Trophoblast cell (in vitro differentiated cells and primary cell): ENCODE data around the gene UACA.
"Not testable (repeated sequence)": the region's sequence is repeated elsewhere in the genome, so short reads cannot be mapped to it uniquely, and the experiment has no call there.

Experiments
- DNase-seq, 2 donors: peaks; one replicate each; pipeline ENCODE4 v3.0.0-alpha.2; 2016
- H2AFZ ChIP-seq: 2 replicates; pipeline ENCODE4 v1.6.1; 2013; ENCODE audit warnings: low read length, moderate library complexity, mild to moderate bottlenecking; ENCODE audit not compliant: insufficient read depth, poor library complexity
- H2AK5ac ChIP-seq: 2 replicates; pipeline ENCODE4 v1.6.1; 2013; ENCODE audit warnings: mild to moderate bottlenecking, low read length
- H2BK120ac ChIP-seq: 2 replicates; pipeline ENCODE4 v1.6.1; 2013; ENCODE audit warnings: low read length, mild to moderate bottlenecking, moderate library complexity; ENCODE audit not compliant: insufficient read depth, poor library complexity
- H2BK12ac ChIP-seq: 2 replicates; pipeline ENCODE4 v1.6.1; 2013; ENCODE audit warnings: mild to moderate bottlenecking, low read length, moderate library complexity
- H2BK5ac ChIP-seq: 2 replicates; pipeline ENCODE4 v1.6.1; 2013; ENCODE audit warnings: low read length, low read depth, moderate library complexity, mild to moderate bottlenecking; ENCODE audit not compliant: poor library complexity
- H3K14ac ChIP-seq: 2 replicates; pipeline ENCODE4 v1.6.1; 2013; ENCODE audit warnings: mild to moderate bottlenecking, low read length
- H3K18ac ChIP-seq: 2 replicates; pipeline ENCODE4 v1.6.1; 2013; ENCODE audit warnings: mild to moderate bottlenecking, low read length
- H3K23ac ChIP-seq: 2 replicates; pipeline ENCODE4 v1.6.1; 2013; ENCODE audit warnings: low read length
- H3K27ac ChIP-seq: 2 replicates; pipeline ENCODE4 v1.5.1; 2013; ENCODE audit warnings: low read depth, mild to moderate bottlenecking, inconsistent platforms, low read length, moderate library complexity
- H3K27me3 ChIP-seq: 2 replicates; pipeline ENCODE4 v1.6.1; 2013; ENCODE audit warnings: inconsistent platforms, mild to moderate bottlenecking, low read length, moderate library complexity; ENCODE audit not compliant: insufficient read depth
- H3K36me3 ChIP-seq, 2 experiments: 1 replicate in 1 of 2; 2 replicates in 1 of 2; pipeline ENCODE4 v1.6.1; 2013; ENCODE audit warnings: low read length in 2 of 2, mild to moderate bottlenecking in 2 of 2, moderate library complexity in 1 of 2; ENCODE audit not compliant: insufficient read depth in 2 of 2, control insufficient read depth in 1 of 2
- H3K4ac ChIP-seq: 2 replicates; pipeline ENCODE4 v1.6.1; 2013; ENCODE audit warnings: low read depth, mild to moderate bottlenecking, low read length, moderate library complexity
- H3K4me1 ChIP-seq, 2 experiments: 1 replicate in 1 of 2; 2 replicates in 1 of 2; pipeline ENCODE4 v1.6.1; 2013; ENCODE audit warnings: low read length in 2 of 2, mild to moderate bottlenecking in 2 of 2, moderate library complexity in 1 of 2; ENCODE audit not compliant: insufficient read depth in 2 of 2, control insufficient read depth in 1 of 2
- H3K4me2 ChIP-seq: 2 replicates; pipeline ENCODE4 v1.6.1; 2013; ENCODE audit warnings: inconsistent platforms, mild to moderate bottlenecking, low read length, moderate library complexity
- H3K4me3 ChIP-seq: 2 replicates; pipeline ENCODE4 v1.5.1; 2013; ENCODE audit warnings: mild to moderate bottlenecking, low read depth, low read length, inconsistent platforms
- H3K79me1 ChIP-seq: one replicate; pipeline ENCODE4 v1.6.1; 2013; ENCODE audit warnings: low read length
- H3K79me2 ChIP-seq: 2 replicates; pipeline ENCODE4 v1.6.1; 2013; ENCODE audit warnings: low read length, mild to moderate bottlenecking; ENCODE audit not compliant: control insufficient read depth, insufficient read depth, poor library complexity
- H3K9ac ChIP-seq: 2 replicates; pipeline ENCODE4 v1.6.1; 2013; ENCODE audit warnings: mild to moderate bottlenecking, low read length
- H3K9me3 ChIP-seq: 2 replicates; pipeline ENCODE4 v1.6.1; 2013; ENCODE audit warnings: low read depth, mild to moderate bottlenecking, control low read depth, inconsistent platforms, low read length; ENCODE audit not compliant: insufficient read depth
- H4K12ac ChIP-seq: 2 replicates; pipeline ENCODE4 v1.6.1; 2013; ENCODE audit warnings: low read depth, mild to moderate bottlenecking, low read length, moderate library complexity
- H4K8ac ChIP-seq: 2 replicates; pipeline ENCODE4 v1.6.1; 2013; ENCODE audit warnings: low read depth, mild to moderate bottlenecking, low read length, moderate library complexity
- H4K91ac ChIP-seq: one replicate; pipeline ENCODE4 v1.6.1; 2013; ENCODE audit warnings: low read depth, mild to moderate bottlenecking, low read length, moderate library complexity
- WGBS: extraction: QIAGEN DNeasy Blood & Tissue Kit; methylation state at CpG from one replicate; pipeline ENCODE4 v1.1.7; 2013; ENCODE audit warnings: missing lambda C conversion rate; ENCODE audit not compliant: insufficient read length, insufficient coverage; ENCODE audit errors: extremely low coverage; 5-methylcytosine and 5-hydroxymethylcytosine counted together

The UACA gene

DNA sequence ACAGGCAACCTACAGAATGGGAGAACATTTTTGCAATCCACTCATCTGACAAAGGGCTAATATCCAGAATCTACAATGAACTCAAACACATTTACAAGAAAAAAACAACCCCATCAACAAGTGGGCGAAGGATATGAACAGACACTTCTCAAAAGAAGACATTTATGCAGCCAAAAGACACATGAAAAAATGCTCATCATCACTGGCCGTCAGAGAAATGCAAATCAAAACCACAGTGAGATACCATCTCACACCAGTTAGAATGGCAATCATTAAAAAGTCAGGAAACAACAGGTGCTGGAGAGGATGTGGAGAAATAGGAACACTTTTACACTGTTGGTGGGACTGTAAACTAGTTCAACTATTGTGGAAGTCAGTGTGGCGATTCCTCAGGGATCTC, 100.3 kb downstream of the UACA start:
- not testable (repeated sequence) for H3K36me3 ChIP-seq, H3K9ac ChIP-seq, H3K79me1 ChIP-seq, H2AK5ac ChIP-seq, H2BK12ac ChIP-seq, H3K27me3 ChIP-seq, H2AFZ ChIP-seq, H3K4me2 ChIP-seq, H3K79me2 ChIP-seq, H2BK5ac ChIP-seq, H3K27ac ChIP-seq, H3K4me1 ChIP-seq, H4K91ac ChIP-seq, H2BK120ac ChIP-seq, H3K4ac ChIP-seq, DNase-seq, H3K4me3 ChIP-seq, H3K9me3 ChIP-seq, H4K8ac ChIP-seq, H4K12ac ChIP-seq, H3K23ac ChIP-seq, H3K18ac ChIP-seq, H3K14ac ChIP-seq
- WGBS, result no CpG with 5 or more reads among the region's 3 CpGs

DNA sequence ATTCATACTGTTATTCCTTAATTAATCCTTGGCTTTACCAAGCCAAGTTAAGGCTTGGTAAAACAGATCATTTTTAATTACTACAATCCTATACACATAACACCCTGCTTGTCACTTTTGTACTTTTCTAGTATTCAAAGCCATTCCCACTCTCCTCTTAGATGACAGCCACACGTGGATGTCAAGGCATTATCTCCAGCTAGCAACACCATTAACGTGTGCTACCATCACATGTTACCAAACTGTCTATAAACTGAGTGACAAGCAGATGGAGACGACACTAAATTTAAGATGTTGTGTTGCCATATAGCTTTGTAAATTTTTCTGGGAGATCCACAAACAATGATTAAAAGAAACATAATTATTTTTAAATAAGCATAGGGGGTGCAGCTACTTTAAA, 103.7 kb downstream of the UACA start:
- Histone ChIP-seq H3K23ac (no peak overlapping the region), H2BK120ac (no peak overlapping the region), H2BK12ac (no peak overlapping the region), H4K91ac (no peak overlapping the region), H4K8ac (no peak overlapping the region), H3K4me2 (no peak overlapping the region), H3K79me2 (no peaks in the 10 kb centered on the region), H2AK5ac (no peak overlapping the region), H3K4me3 (no peak overlapping the region), H3K18ac (no peak overlapping the region), H4K12ac (no peak overlapping the region), H2BK5ac (no peak overlapping the region), H3K4me1 (no peaks in the 10 kb centered on the region), H3K79me1 (no peaks in the 10 kb centered on the region), H2AFZ (no peak overlapping the region), H3K27ac (no peak overlapping the region), H3K14ac (no peak overlapping the region), H3K9ac (no peak overlapping the region), H3K36me3 (peaks cover 0 to 2% of the 10 kb centered on the region in 2 experiments), H3K4ac (no peak overlapping the region), H3K27me3 (no peaks in the 10 kb centered on the region), H3K9me3 (no peaks in the 10 kb centered on the region)
- no CpG with 5 or more reads among the region's 3 CpGs for WGBS
- no peak for DNase-seq

GRCh38 chr15:70658641-70659040, 104.7 kb downstream of the UACA start:
- Histone ChIP-seq H2AFZ (no peak overlapping the region), H2BK5ac (no peak overlapping the region), H3K4me2 (no peak overlapping the region), H3K79me2 (no peaks in the 10 kb centered on the region), H2AK5ac (no peak overlapping the region), H3K9ac (no peak overlapping the region), H3K36me3 (no peaks in the 10 kb centered on the region), H3K27me3 (no peaks in the 10 kb centered on the region), H2BK12ac (no peak overlapping the region), H3K4me1 (no peaks in the 10 kb centered on the region), H3K23ac (no peak overlapping the region), H2BK120ac (no peak overlapping the region), H3K14ac (no peak overlapping the region), H3K18ac (no peak overlapping the region), H3K79me1 (no peaks in the 10 kb centered on the region), H4K91ac (no peak overlapping the region), H4K12ac (no peak overlapping the region), H3K9me3 (no peaks in the 10 kb centered on the region), H4K8ac (no peak overlapping the region), H3K4ac (no peak overlapping the region), H3K4me3 (no peak overlapping the region), H3K27ac (no peak overlapping the region)
- WGBS, result no CpG with 5 or more reads among the region's 3 CpGs
- DNase-seq, result no peak

DNA sequence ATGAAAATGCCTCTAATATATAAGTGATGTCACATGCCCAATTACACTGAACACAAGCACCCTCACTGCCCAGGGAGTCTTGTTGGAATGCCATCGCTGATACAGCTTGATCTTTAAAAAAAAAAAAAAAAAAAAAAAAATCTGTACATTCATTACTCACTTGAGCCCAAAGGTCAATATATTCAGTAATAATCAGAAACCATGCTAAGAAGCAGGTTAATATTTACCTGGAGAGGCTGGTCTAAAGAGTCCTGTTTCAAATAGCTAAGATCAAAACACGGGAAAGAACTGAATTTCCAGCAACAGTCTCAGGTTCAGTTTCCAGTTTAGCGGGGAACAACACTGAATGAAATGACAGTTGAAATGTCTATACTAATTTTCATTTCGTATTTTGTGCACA, 109.9 kb downstream of the UACA start:
- no peak overlapping the region for H3K14ac ChIP-seq
- no peak overlapping the region for H2BK5ac ChIP-seq
- H3K36me3 ChIP-seq, result no peaks in the 10 kb centered on the region
- no peak overlapping the region for H3K9ac ChIP-seq
- H3K79me2 ChIP-seq, result no peaks in the 10 kb centered on the region
- H3K4me1 ChIP-seq, result no peaks in the 10 kb centered on the region
- H3K4ac ChIP-seq, result no peak overlapping the region
- no peak overlapping the region for H2AFZ ChIP-seq
- H3K79me1 ChIP-seq, result no peaks in the 10 kb centered on the region
- H3K9me3 ChIP-seq, result no peaks in the 10 kb centered on the region
- no peak overlapping the region for H2BK12ac ChIP-seq
- no peak for DNase-seq
- H4K8ac ChIP-seq, result no peak overlapping the region
- no peak overlapping the region for H3K4me2 ChIP-seq
- H4K91ac ChIP-seq, result no peak overlapping the region
- no peak overlapping the region for H3K27ac ChIP-seq
- H3K27me3 ChIP-seq, result no peaks in the 10 kb centered on the region
- H3K4me3 ChIP-seq, result no peak overlapping the region
- no peak overlapping the region for H3K23ac ChIP-seq
- WGBS, result no CpG with 5 or more reads among the region's 4 CpGs
- H2BK120ac ChIP-seq, result no peak overlapping the region
- no peak overlapping the region for H3K18ac ChIP-seq
- no peak overlapping the region for H2AK5ac ChIP-seq
- H4K12ac ChIP-seq, result no peak overlapping the region
